ENCODE measurements around the gene MYO1D. TPM values are rescaled to one million over a fixed set of nuclear protein-coding genes. Genes with fewer than 3 reads are reported as not detected.

Gene MYO1D
- total RNA-seq, 2 experiments from 2014 or later, result 0.09 to 0.89 TPM

GRCh38 chr17:32496395-32497073 is 380.4 kb downstream of the MYO1D start:
- Histone ChIP-seq H2AFZ (ENCODE audit: low read length) (no peak overlapping the region), H3K27ac (ENCODE audit: low read depth, low read length, poor library complexity, severe bottlenecking) (no peak overlapping the region), H4K20me1 (ENCODE audit: insufficient read depth, low read length) (no peaks in the 10 kb centered on the region), H3K4me2 (ENCODE audit: low read length) (no peak overlapping the region), H3K9me2 (ENCODE audit: insufficient read depth, low read length) (no peaks in the 10 kb centered on the region), H3K36me3 (ENCODE audit: insufficient read depth, low read length) (no peaks in the 10 kb centered on the region), H3K79me2 (ENCODE audit: insufficient read depth, low read depth, low read length) (no peaks in the 10 kb centered on the region), H3K4me3 (ENCODE audit: low read depth, low read length, poor library complexity, severe bottlenecking) (no peak overlapping the region), H3K9me3 (ENCODE audit: low read length) (no peaks in the 10 kb centered on the region), H3K4me1 (ENCODE audit: insufficient read depth, low read length, poor library complexity, severe bottlenecking) (peaks cover 8% of the 10 kb centered on the region)
- TF ChIP-seq EZH2phosphoT487 (IDR thresholded peaks at IDR 0.05; ENCODE audit: borderline replicate concordance, low read depth, low read length) (no peak), CTCF (conservative IDR thresholded peaks at IDR 0.05; ENCODE audit: low read length) (no peak)
- BruUV-seq (replicated peaks), result no TSS peak
- ChIA-PET POLR2A (no interaction called here), CTCF (ENCODE audit: unreplicated experiment) (no interaction called here)
- intact Hi-C loops (cut with micrococcal nuclease; ENCODE audit: unreplicated experiment), result no loop called here
- no peak for DNase-seq (ENCODE audit: low spot score)

- BruUV-seq (replicated peaks), result no TSS peak
- no peak for DNase-seq (ENCODE audit: low spot score)
- H4K20me1 ChIP-seq (ENCODE audit: insufficient read depth, low read length), result no peaks in the 10 kb centered on the region
- H3K4me1 ChIP-seq (ENCODE audit: insufficient read depth, low read length, poor library complexity, severe bottlenecking), result peaks cover 8% of the 10 kb centered on the region
- no peak overlapping the region for H3K4me3 ChIP-seq (ENCODE audit: low read depth, low read length, poor library complexity, severe bottlenecking)
- TF ChIP-seq CTCF (conservative IDR thresholded peaks at IDR 0.05; ENCODE audit: low read length) (no peak), EZH2phosphoT487 (IDR thresholded peaks at IDR 0.05; ENCODE audit: borderline replicate concordance, low read depth, low read length) (no peak)
- no peak overlapping the region for H3K27ac ChIP-seq (ENCODE audit: low read depth, low read length, poor library complexity, severe bottlenecking)
- no peaks in the 10 kb centered on the region for H3K36me3 ChIP-seq (ENCODE audit: insufficient read depth, low read length)
- H3K79me2 ChIP-seq (ENCODE audit: insufficient read depth, low read depth, low read length), result no peaks in the 10 kb centered on the region
- no peaks in the 10 kb centered on the region for H3K9me2 ChIP-seq (ENCODE audit: insufficient read depth, low read length)
- ChIA-PET POLR2A (no interaction called here), CTCF (ENCODE audit: unreplicated experiment) (no interaction called here)
- H3K4me2 ChIP-seq (ENCODE audit: low read length), result no peak overlapping the region
- H3K9me3 ChIP-seq (ENCODE audit: low read length), result no peaks in the 10 kb centered on the region
- intact Hi-C loops (cut with micrococcal nuclease; ENCODE audit: unreplicated experiment), result no loop called here
- no peak overlapping the region for H2AFZ ChIP-seq (ENCODE audit: low read length)
Observed at GRCh38 chr17:32495359-32496231, 381.3 kb downstream of the MYO1D start.
